ENCODE results near the gene EAF1.

Gene EAF1

DNA sequence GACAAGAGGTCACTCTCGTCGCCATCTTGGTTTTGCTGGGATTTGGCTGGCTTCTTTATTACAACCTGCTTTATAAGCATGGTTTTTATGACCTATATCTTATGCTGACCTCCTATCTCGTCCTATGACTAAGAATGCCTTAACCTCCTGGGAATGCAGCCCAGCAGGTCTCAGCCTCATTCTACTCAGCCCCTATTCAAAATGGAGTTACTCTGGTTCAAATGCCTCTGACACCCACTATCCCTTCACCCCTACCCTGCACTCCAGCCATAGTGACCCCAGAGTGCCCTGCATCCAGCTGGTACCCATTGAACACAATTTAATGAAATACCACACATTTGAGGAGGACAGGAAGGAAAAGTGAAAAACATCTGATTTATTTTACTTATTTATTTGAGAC, 23.4 kb upstream of the EAF1 start:
- Histone ChIP-seq H3K79me2 (ENCODE audit: insufficient read depth, low read length) (no peaks in the 10 kb centered on the region), H3K9ac (ENCODE audit: low read length) (no peak overlapping the region), H3K9me3 (ENCODE audit: low read length) (no peaks in the 10 kb centered on the region), H3K27me3 (ENCODE audit: insufficient read depth, low read length) (no peaks in the 10 kb centered on the region), H3K9me2 (ENCODE audit: low read depth, low read length) (no peaks in the 10 kb centered on the region), H4K20me1 (ENCODE audit: insufficient read depth, low read length) (no peaks in the 10 kb centered on the region), H2AFZ (ENCODE audit: low read length) (no peak overlapping the region), H3F3A (ENCODE audit: insufficient read depth, low read length) (no peaks in the 10 kb centered on the region), H3K4me1 (ENCODE audit: insufficient read depth, low read length, severe bottlenecking) (no peaks in the 10 kb centered on the region), H3K4me2 (ENCODE audit: low read length) (no peak overlapping the region), H3K36me3 (ENCODE audit: insufficient read depth, low read length) (no peaks in the 10 kb centered on the region), H3K4me3 (ENCODE audit: low read depth, low read length, poor library complexity, severe bottlenecking) (no peak overlapping the region), H3K27ac (ENCODE audit: low read depth, low read length, poor library complexity, severe bottlenecking) (no peak overlapping the region)
- no peak for TF ChIP-seq CTCF (IDR thresholded peaks at IDR 0.05; ENCODE audit: low read length)
- TF ChIP-seq EZH2 (IDR thresholded peaks at IDR 0.05; ENCODE audit: borderline replicate concordance, low read length), result no peak

DNA sequence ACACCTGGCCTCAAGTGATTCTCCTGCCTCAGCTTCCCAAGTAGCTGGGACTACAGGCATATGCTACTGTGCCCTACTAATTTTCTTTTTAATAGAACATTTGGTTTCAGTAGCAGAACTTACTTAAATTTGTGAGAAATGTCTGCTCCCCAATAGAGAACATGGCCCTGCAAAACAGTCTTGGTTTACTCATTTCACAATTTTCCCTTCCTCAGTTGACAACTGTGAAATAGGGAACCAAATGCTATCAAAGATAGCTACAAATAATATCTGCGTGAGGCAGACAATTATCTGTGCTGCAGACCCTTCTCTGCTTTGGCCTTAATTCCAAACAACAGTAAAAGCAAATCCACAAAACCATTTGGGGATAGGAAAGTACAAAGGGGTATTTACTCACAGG, 22.6 kb upstream of the EAF1 start:
- Histone ChIP-seq H4K20me1 (ENCODE audit: insufficient read depth, low read length) (no peaks in the 10 kb centered on the region), H3K4me1 (ENCODE audit: insufficient read depth, low read length, severe bottlenecking) (no peaks in the 10 kb centered on the region), H3K9ac (ENCODE audit: low read length) (no peak overlapping the region), H3F3A (ENCODE audit: insufficient read depth, low read length) (no peaks in the 10 kb centered on the region), H3K79me2 (ENCODE audit: insufficient read depth, low read length) (no peaks in the 10 kb centered on the region), H3K36me3 (ENCODE audit: insufficient read depth, low read length) (peaks cover 4% of the 10 kb centered on the region; the same call in 1 of the 2 replicates), H3K4me3 (ENCODE audit: low read depth, low read length, poor library complexity, severe bottlenecking) (no peak overlapping the region), H3K4me2 (ENCODE audit: low read length) (no peak overlapping the region), H3K27ac (ENCODE audit: low read depth, low read length, poor library complexity, severe bottlenecking) (no peak overlapping the region), H3K9me3 (ENCODE audit: low read length) (no peaks in the 10 kb centered on the region), H3K9me2 (ENCODE audit: low read depth, low read length) (no peaks in the 10 kb centered on the region), H2AFZ (ENCODE audit: low read length) (no peak overlapping the region), H3K27me3 (ENCODE audit: insufficient read depth, low read length) (no peaks in the 10 kb centered on the region)
- no peak for TF ChIP-seq CTCF (IDR thresholded peaks at IDR 0.05; ENCODE audit: low read length)
- TF ChIP-seq EZH2 (IDR thresholded peaks at IDR 0.05; ENCODE audit: borderline replicate concordance, low read length), result no peak

- Histone ChIP-seq H3K9me3 (ENCODE audit: low read length) (no peaks in the 10 kb centered on the region), H3K9me2 (ENCODE audit: low read depth, low read length) (no peaks in the 10 kb centered on the region), H3F3A (ENCODE audit: insufficient read depth, low read length) (no peaks in the 10 kb centered on the region), H3K27me3 (ENCODE audit: insufficient read depth, low read length) (no peaks in the 10 kb centered on the region), H3K4me3 (ENCODE audit: low read depth, low read length, poor library complexity, severe bottlenecking) (no peak overlapping the region), H3K4me1 (ENCODE audit: insufficient read depth, low read length, severe bottlenecking) (no peaks in the 10 kb centered on the region), H3K9ac (ENCODE audit: low read length) (no peak overlapping the region), H2AFZ (ENCODE audit: low read length) (no peak overlapping the region), H3K79me2 (ENCODE audit: insufficient read depth, low read length) (no peaks in the 10 kb centered on the region), H3K27ac (ENCODE audit: low read depth, low read length, poor library complexity, severe bottlenecking) (no peak overlapping the region), H3K4me2 (ENCODE audit: low read length) (no peak overlapping the region), H3K36me3 (ENCODE audit: insufficient read depth, low read length) (peaks cover 11% of the 10 kb centered on the region; the same call in 1 of the 2 replicates), H4K20me1 (ENCODE audit: insufficient read depth, low read length) (no peaks in the 10 kb centered on the region)
- no peak for TF ChIP-seq EZH2 (IDR thresholded peaks at IDR 0.05; ENCODE audit: borderline replicate concordance, low read length)
- TF ChIP-seq CTCF (IDR thresholded peaks at IDR 0.05; ENCODE audit: low read length), result peak; percentile 76
These were observed 21.8 kb upstream of the EAF1 start for GRCh38 chr3:15405448-15406050.

All from OCI-LY1 (cell line).